Activated naive CD4-positive, alpha-beta T cell treated with anti-CD3 and anti-CD28 coated beads, Interleukin-2, amount 50 U/mL, for 72 hours (primary cell): ENCODE results near the gene LEP. TPM values are rescaled to one million over a fixed set of nuclear protein-coding genes. Genes with fewer than 3 reads are reported as not detected.
"Not testable (repeated sequence)": the region's sequence is repeated elsewhere in the genome, so short reads cannot be mapped to it uniquely, and the experiment has no call there.

ENCODE experiments used
- ATAC-seq, 2 donors: fragments of 150-1000 bp; cut with Tn5 transposase; 2 replicates each; pipeline ENCODE4 v1.10.0; 2021; ENCODE audit warnings: mild to moderate bottlenecking in 2 of 2, moderate library complexity in 2 of 2
- DNase-seq, 2 donors: peaks; one replicate each; pipeline ENCODE4 v3.0.0; 2021 to 2022; ENCODE audit warnings: low spot score in 2 of 2
- H3K27ac Mint-ChIP-seq, 2 donors: one replicate each; pipeline ENCODE4 v1.8.0; 2022; ENCODE audit warnings: mild to moderate bottlenecking in 2 of 2, mixed read lengths in 2 of 2
- H3K36me3 Mint-ChIP-seq, 2 donors: one replicate each; pipeline ENCODE4 v1.8.0; 2022; ENCODE audit warnings: mixed read lengths in 2 of 2
- H3K9me3 Mint-ChIP-seq, 2 donors: one replicate each; pipeline ENCODE4 v1.8.0; 2022; ENCODE audit warnings: mixed read lengths in 2 of 2
- total RNA-seq, 2 donors: library from RNA; stranded (reverse); gene quantifications; one replicate each; pipeline ENCODE4 v1.2.3, GENCODE V29; 2022

Gene LEP
- total RNA-seq, 2 donors from 2014 or later = not detected

GRCh38 chr7:128231677-128232076 is 9.4 kb upstream of the LEP start:
- H3K9me3 Mint-ChIP-seq = peaks cover 1 to 2% of the 10 kb centered on the region in 2 donors
- H3K27ac Mint-ChIP-seq = no peak overlapping the region
- no peaks in the 10 kb centered on the region for H3K36me3 Mint-ChIP-seq
- DNase-seq (no peak), ATAC-seq (no peak)

- peaks cover 0 to 9% of the 10 kb centered on the region in 2 donors for H3K9me3 Mint-ChIP-seq
- peaks cover 0 to 4% of the 10 kb centered on the region in 2 donors for H3K36me3 Mint-ChIP-seq
- ATAC-seq (no peak), DNase-seq (no peak)
- no peak overlapping the region for H3K27ac Mint-ChIP-seq
Observed at GRCh38 chr7:128233471-128233870, 7.6 kb upstream of the LEP start.

- ATAC-seq (no peak), DNase-seq (peak in 1 of 2 donors; percentile 4)
- Mint-ChIP-seq H3K9me3 (peaks cover 0 to 12% of the 10 kb centered on the region in 2 donors), H3K36me3 (peaks cover 0 to 6% of the 10 kb centered on the region in 2 donors), H3K27ac (no peak overlapping the region)
Observed at GRCh38 chr7:128234476-128235026, 6.5 kb upstream of the LEP start.

GRCh38 chr7:128235471-128235870 is 5.6 kb upstream of the LEP start:
- ATAC-seq (no peak), DNase-seq (no peak)
- H3K27ac Mint-ChIP-seq = no peak overlapping the region
- H3K36me3 Mint-ChIP-seq = peaks cover 0 to 6% of the 10 kb centered on the region in 2 donors
- H3K9me3 Mint-ChIP-seq = peaks cover 0 to 13% of the 10 kb centered on the region in 2 donors

GRCh38 chr7:128236924-128237586 is 4.0 kb upstream of the LEP start:
- DNase-seq = peak in 1 of 2 donors; percentile 9
- peaks cover 0 to 6% of the 10 kb centered on the region in 2 donors for H3K36me3 Mint-ChIP-seq
- ATAC-seq = peak; percentile 71 to 76
- H3K27ac Mint-ChIP-seq = no peak overlapping the region
- peaks cover 0 to 13% of the 10 kb centered on the region in 2 donors for H3K9me3 Mint-ChIP-seq

GRCh38 chr7:128239146-128239545 is 1.9 kb upstream of the LEP start:
- not testable (repeated sequence) for DNase-seq, H3K36me3 Mint-ChIP-seq, ATAC-seq, H3K27ac Mint-ChIP-seq
- peaks cover 0 to 13% of the 10 kb centered on the region in 2 donors for H3K9me3 Mint-ChIP-seq

- no peak overlapping the region for H3K27ac Mint-ChIP-seq
Observed at GRCh38 chr7:128242661-128243060, 1.6 kb downstream of the LEP start.

GRCh38 chr7:128243273-128243672 is 2.2 kb downstream of the LEP start:
- no peak for ATAC-seq
- H3K9me3 Mint-ChIP-seq = peaks cover 0 to 4% of the 10 kb centered on the region in 2 donors
- peaks cover 0 to 3% of the 10 kb centered on the region in 2 donors for H3K36me3 Mint-ChIP-seq
- no peak for DNase-seq
- no peak overlapping the region for H3K27ac Mint-ChIP-seq

More at GRCh38 chr7:128242661-128243060, 1.6 kb downstream of the LEP start:
- Mint-ChIP-seq H3K9me3 (peaks cover 0 to 8% of the 10 kb centered on the region in 2 donors), H3K36me3 (peaks cover 0 to 6% of the 10 kb centered on the region in 2 donors)
- no peak for ATAC-seq
- DNase-seq = no peak

- H3K9me3 Mint-ChIP-seq = no peaks in the 10 kb centered on the region
- no peaks in the 10 kb centered on the region for H3K36me3 Mint-ChIP-seq
- no peak for ATAC-seq
- DNase-seq = no peak
- H3K27ac Mint-ChIP-seq = no peak overlapping the region
Observed at GRCh38 chr7:128244861-128245260, 3.8 kb downstream of the LEP start.

GRCh38 chr7:128247108-128247507 is 6.0 kb downstream of the LEP start:
- ATAC-seq (no peak), DNase-seq (peak in 1 of 2 donors; percentile 33)
- H3K36me3 Mint-ChIP-seq = no peaks in the 10 kb centered on the region
- H3K27ac Mint-ChIP-seq = no peak overlapping the region
- no peaks in the 10 kb centered on the region for H3K9me3 Mint-ChIP-seq

GRCh38 chr7:128247640-128248194 is 6.6 kb downstream of the LEP start:
- DNase-seq (peak in 1 of 2 donors; percentile 16), ATAC-seq (peak in 1 of 2 donors; percentile 31)
- Mint-ChIP-seq H3K9me3 (no peaks in the 10 kb centered on the region), H3K36me3 (no peaks in the 10 kb centered on the region), H3K27ac (no peak overlapping the region)

GRCh38 chr7:128251337-128251736 is 10.3 kb downstream of the LEP start:
- DNase-seq (peak in 1 of 2 donors; percentile 4), ATAC-seq (no peak)
- Mint-ChIP-seq H3K36me3 (no peaks in the 10 kb centered on the region), H3K27ac (no peak overlapping the region), H3K9me3 (no peaks in the 10 kb centered on the region)

GRCh38 chr7:128253701-128254100 is 12.6 kb downstream of the LEP start:
- H3K27ac Mint-ChIP-seq = no peak overlapping the region
- no peaks in the 10 kb centered on the region for H3K36me3 Mint-ChIP-seq
- DNase-seq (no peak), ATAC-seq (no peak)
- H3K9me3 Mint-ChIP-seq = no peaks in the 10 kb centered on the region

GRCh38 chr7:128254470-128254869 is 13.4 kb downstream of the LEP start:
- ATAC-seq (no peak), DNase-seq (no peak)
- Mint-ChIP-seq H3K36me3 (no peaks in the 10 kb centered on the region), H3K27ac (no peak overlapping the region), H3K9me3 (no peaks in the 10 kb centered on the region)

- ATAC-seq (no peak), DNase-seq (no peak)
- Mint-ChIP-seq H3K9me3 (no peaks in the 10 kb centered on the region), H3K27ac (no peak overlapping the region), H3K36me3 (no peaks in the 10 kb centered on the region)
Observed at GRCh38 chr7:128255271-128255670, 14.2 kb downstream of the LEP start.

- no peak for ATAC-seq
- DNase-seq = no peak
- Mint-ChIP-seq H3K36me3 (no peaks in the 10 kb centered on the region), H3K27ac (no peak overlapping the region), H3K9me3 (no peaks in the 10 kb centered on the region)
Observed at GRCh38 chr7:128257458-128257857, 16.4 kb downstream of the LEP start.

- no peaks in the 10 kb centered on the region for H3K36me3 Mint-ChIP-seq
- H3K9me3 Mint-ChIP-seq = no peaks in the 10 kb centered on the region
- H3K27ac Mint-ChIP-seq = no peak overlapping the region
- DNase-seq = no peak
- no peak for ATAC-seq
Observed at GRCh38 chr7:128259131-128260061, 18.3 kb downstream of the LEP start.
